GM23338 (cell line): Measurements from ENCODE around the gene MPPED1. TPM values are rescaled to one million over a fixed set of nuclear protein-coding genes. Genes with fewer than 3 reads are reported as not detected.

Experiments used
- ATAC-seq: fragments of 200-7000 bp; cut with Tn5 transposase; 3 replicates; pipeline ENCODE4 v1.9.1; 2020
- DNase-seq: peaks from one replicate; pipeline ENCODE4 v3.0.0-alpha.2; 2015; ENCODE audit warnings: low spot score
- H2AFZ ChIP-seq: fragments of 200-600 bp; sonication (generic); 2 replicates; pipeline ENCODE4 v1.8.0; 2016; ENCODE audit warnings: antibody characterized with exemption, mild to moderate bottlenecking, moderate library complexity
- H3F3A ChIP-seq: fragments of 200-600 bp; sonication (generic); replicated peaks from 2 replicates; pipeline ENCODE4 v1.8.0; 2017; ENCODE audit warnings: antibody characterized with exemption, mixed run types, low read depth
- H3K27ac ChIP-seq: fragments of 200-600 bp; sonication (generic); 2 replicates; pipeline ENCODE4 v1.6.1; 2016; ENCODE audit warnings: low read depth
- H3K27me3 ChIP-seq: fragments of 200-600 bp; sonication (generic); 2 replicates; pipeline ENCODE4 v1.8.0; 2016; ENCODE audit warnings: mild to moderate bottlenecking, mixed run types, moderate library complexity; ENCODE audit not compliant: insufficient read depth
- H3K36me3 ChIP-seq: fragments of 200-600 bp; sonication (generic); 2 replicates; pipeline ENCODE4 v1.8.0; 2016; ENCODE audit warnings: mild to moderate bottlenecking; ENCODE audit not compliant: insufficient read depth
- H3K4me1 ChIP-seq: fragments of 200-600 bp; sonication (generic); 2 replicates; pipeline ENCODE4 v1.8.0; 2016; ENCODE audit warnings: mild to moderate bottlenecking, moderate library complexity; ENCODE audit not compliant: insufficient read depth
- H3K4me2 ChIP-seq: fragments of 200-600 bp; sonication (generic); 2 replicates; pipeline ENCODE4 v1.7.1; 2017; ENCODE audit warnings: mixed run types
- H3K4me3 ChIP-seq: fragments of 200-600 bp; sonication (generic); 2 replicates; pipeline ENCODE4 v1.6.1; 2016; ENCODE audit warnings: mixed run types
- H3K79me2 ChIP-seq: fragments of 200-600 bp; sonication (generic); replicated peaks from 2 replicates; pipeline ENCODE4 v1.8.0; 2017; ENCODE audit warnings: mild to moderate bottlenecking; ENCODE audit not compliant: insufficient read depth
- H3K9me2 ChIP-seq: fragments of 200-600 bp; sonication (generic); 2 replicates; pipeline ENCODE4 v1.8.0; 2017; ENCODE audit not compliant: insufficient read depth
- H4K20me1 ChIP-seq: fragments of 200-600 bp; sonication (generic); replicated peaks from 2 replicates; pipeline ENCODE4 v1.8.0; 2017; ENCODE audit warnings: mild to moderate bottlenecking; ENCODE audit not compliant: insufficient read depth
- H3K27ac Mint-ChIP-seq: 2 replicates; pipeline ENCODE4 v1.8.0; 2020; ENCODE audit warnings: inconsistent platforms, mild to moderate bottlenecking, moderate library complexity, mixed read lengths
- H3K27me3 Mint-ChIP-seq: 3 replicates; pipeline ENCODE4 v1.8.0; 2022; ENCODE audit warnings: low read depth, mild to moderate bottlenecking, moderate library complexity, mixed read lengths, inconsistent platforms; ENCODE audit not compliant: insufficient read depth, poor library complexity
- H3K36me3 Mint-ChIP-seq: 3 replicates; pipeline ENCODE4 v1.8.0; 2021; ENCODE audit warnings: low read depth, mild to moderate bottlenecking, inconsistent platforms, moderate library complexity, mixed read lengths
- H3K4me1 Mint-ChIP-seq: 3 replicates; pipeline ENCODE4 v1.8.0; 2020; ENCODE audit warnings: mild to moderate bottlenecking, inconsistent platforms, mixed read lengths
- H3K4me3 Mint-ChIP-seq: 3 replicates; pipeline ENCODE4 v1.8.0; 2021; ENCODE audit warnings: moderate library complexity, mild to moderate bottlenecking, inconsistent platforms, mixed read lengths
- H3K9me3 Mint-ChIP-seq: 3 replicates; pipeline ENCODE4 v1.8.0; 2020; ENCODE audit warnings: moderate library complexity, mild to moderate bottlenecking, inconsistent platforms, mixed read lengths
- EZH2phosphoT487 ChIP-seq: fragments of 200-600 bp; sonication (generic); IDR thresholded peaks from one replicate; pipeline ENCODE4 v1.8.1; 2018; ENCODE audit warnings: antibody characterized with exemption; ENCODE audit not compliant: unreplicated experiment
- JUNB ChIP-seq: IDR thresholded peaks from one replicate; pipeline ENCODE4 v1.6.1; 2016; ENCODE audit warnings: antibody characterized with exemption; ENCODE audit not compliant: unreplicated experiment
- NANOG ChIP-seq: IDR thresholded peaks from 2 replicates; pipeline ENCODE4 v1.6.1; 2016; ENCODE audit warnings: antibody characterized with exemption, borderline replicate concordance
- STAT1 ChIP-seq: IDR thresholded peaks from one replicate; pipeline ENCODE4 v1.6.1; 2016; ENCODE audit warnings: antibody characterized with exemption; ENCODE audit not compliant: unreplicated experiment
- polyA plus RNA-seq: library from polyadenylated mRNA; unstranded; fragments of >200 nt; fragmentation: Nextera tagmentation; extraction: Ambion mirVana; gene quantifications from 2 replicates; pipeline ENCODE4 v1.2.1, GENCODE V29; 2016
- total RNA-seq: library from RNA; depleted of rRNA; stranded (reverse); fragments of >200 nt; shearing (Covaris generic); gene quantifications from 2 replicates; pipeline ENCODE4 v1.2.3, GENCODE V29; 2014
- TF ChIP-seq, protein P1 (sequence below): fragments of 250-450 bp; sonication (Bioruptor Pico); IDR thresholded peaks from 2 replicates; pipeline ENCODE4 v1.5.0; 2020; ENCODE audit warnings: mild to moderate bottlenecking, moderate library complexity
- TF ChIP-seq, protein P2 (sequence below): IDR thresholded peaks from 2 replicates; pipeline ENCODE4 v1.6.1; 2016; ENCODE audit warnings: antibody characterized with exemption
- TF ChIP-seq, protein P3 (sequence below), 2 experiments: fragments of 200-600 bp in 1 of 2; sonication (generic) in 1 of 2; conservative IDR thresholded peaks; 2 replicates each; pipeline versions ENCODE4 v1.5.1 to v1.6.1; 2016 to 2017; ENCODE audit warnings: antibody characterized with exemption in 2 of 2, low read depth in 2 of 2, mild to moderate bottlenecking in 2 of 2, moderate library complexity in 1 of 2

Gene MPPED1
- total and polyA plus RNA-seq, 2 experiments from 2014 or later, result 0.56 TPM; not detected in 1

DNA sequence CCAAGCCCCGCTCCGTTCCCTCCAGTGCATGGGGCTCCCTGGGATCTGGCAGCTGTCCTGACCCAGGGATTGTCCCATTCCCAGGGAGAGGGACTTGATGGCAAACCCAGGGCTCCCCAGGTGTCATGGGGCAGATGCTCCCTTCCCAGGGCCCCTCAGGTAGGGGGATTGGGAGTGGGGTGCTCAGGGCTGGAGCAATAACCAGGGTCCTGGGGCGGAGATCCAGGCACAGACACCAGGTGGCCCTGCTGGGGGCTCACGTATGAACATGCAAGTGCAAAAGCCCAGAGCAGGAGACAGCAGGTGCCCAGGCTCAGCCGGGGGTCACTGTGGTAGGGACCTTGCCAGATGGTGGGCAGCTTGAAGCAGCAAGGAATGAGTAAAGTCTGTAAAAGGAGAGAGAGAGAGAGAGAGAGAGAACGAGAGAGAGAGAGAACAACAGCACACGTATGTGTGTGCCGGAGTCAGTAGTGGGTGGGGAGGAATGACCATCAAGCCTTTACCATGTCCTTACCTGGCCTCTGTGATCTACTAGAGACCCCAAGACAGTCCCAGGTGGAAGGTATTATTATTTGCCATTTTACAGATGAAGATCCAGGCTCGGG, 19.3 kb upstream of the MPPED1 start:
- H3K4me3 ChIP-seq, result no peak overlapping the region
- H3K79me2 ChIP-seq, result no peaks in the 10 kb centered on the region
- H4K20me1 ChIP-seq, result no peaks in the 10 kb centered on the region
- H3K4me2 ChIP-seq, result no peak overlapping the region
- no peaks in the 10 kb centered on the region; the same call in 1 of the 2 replicates for H3K4me1 ChIP-seq
- TF ChIP-seq, protein P1, sequence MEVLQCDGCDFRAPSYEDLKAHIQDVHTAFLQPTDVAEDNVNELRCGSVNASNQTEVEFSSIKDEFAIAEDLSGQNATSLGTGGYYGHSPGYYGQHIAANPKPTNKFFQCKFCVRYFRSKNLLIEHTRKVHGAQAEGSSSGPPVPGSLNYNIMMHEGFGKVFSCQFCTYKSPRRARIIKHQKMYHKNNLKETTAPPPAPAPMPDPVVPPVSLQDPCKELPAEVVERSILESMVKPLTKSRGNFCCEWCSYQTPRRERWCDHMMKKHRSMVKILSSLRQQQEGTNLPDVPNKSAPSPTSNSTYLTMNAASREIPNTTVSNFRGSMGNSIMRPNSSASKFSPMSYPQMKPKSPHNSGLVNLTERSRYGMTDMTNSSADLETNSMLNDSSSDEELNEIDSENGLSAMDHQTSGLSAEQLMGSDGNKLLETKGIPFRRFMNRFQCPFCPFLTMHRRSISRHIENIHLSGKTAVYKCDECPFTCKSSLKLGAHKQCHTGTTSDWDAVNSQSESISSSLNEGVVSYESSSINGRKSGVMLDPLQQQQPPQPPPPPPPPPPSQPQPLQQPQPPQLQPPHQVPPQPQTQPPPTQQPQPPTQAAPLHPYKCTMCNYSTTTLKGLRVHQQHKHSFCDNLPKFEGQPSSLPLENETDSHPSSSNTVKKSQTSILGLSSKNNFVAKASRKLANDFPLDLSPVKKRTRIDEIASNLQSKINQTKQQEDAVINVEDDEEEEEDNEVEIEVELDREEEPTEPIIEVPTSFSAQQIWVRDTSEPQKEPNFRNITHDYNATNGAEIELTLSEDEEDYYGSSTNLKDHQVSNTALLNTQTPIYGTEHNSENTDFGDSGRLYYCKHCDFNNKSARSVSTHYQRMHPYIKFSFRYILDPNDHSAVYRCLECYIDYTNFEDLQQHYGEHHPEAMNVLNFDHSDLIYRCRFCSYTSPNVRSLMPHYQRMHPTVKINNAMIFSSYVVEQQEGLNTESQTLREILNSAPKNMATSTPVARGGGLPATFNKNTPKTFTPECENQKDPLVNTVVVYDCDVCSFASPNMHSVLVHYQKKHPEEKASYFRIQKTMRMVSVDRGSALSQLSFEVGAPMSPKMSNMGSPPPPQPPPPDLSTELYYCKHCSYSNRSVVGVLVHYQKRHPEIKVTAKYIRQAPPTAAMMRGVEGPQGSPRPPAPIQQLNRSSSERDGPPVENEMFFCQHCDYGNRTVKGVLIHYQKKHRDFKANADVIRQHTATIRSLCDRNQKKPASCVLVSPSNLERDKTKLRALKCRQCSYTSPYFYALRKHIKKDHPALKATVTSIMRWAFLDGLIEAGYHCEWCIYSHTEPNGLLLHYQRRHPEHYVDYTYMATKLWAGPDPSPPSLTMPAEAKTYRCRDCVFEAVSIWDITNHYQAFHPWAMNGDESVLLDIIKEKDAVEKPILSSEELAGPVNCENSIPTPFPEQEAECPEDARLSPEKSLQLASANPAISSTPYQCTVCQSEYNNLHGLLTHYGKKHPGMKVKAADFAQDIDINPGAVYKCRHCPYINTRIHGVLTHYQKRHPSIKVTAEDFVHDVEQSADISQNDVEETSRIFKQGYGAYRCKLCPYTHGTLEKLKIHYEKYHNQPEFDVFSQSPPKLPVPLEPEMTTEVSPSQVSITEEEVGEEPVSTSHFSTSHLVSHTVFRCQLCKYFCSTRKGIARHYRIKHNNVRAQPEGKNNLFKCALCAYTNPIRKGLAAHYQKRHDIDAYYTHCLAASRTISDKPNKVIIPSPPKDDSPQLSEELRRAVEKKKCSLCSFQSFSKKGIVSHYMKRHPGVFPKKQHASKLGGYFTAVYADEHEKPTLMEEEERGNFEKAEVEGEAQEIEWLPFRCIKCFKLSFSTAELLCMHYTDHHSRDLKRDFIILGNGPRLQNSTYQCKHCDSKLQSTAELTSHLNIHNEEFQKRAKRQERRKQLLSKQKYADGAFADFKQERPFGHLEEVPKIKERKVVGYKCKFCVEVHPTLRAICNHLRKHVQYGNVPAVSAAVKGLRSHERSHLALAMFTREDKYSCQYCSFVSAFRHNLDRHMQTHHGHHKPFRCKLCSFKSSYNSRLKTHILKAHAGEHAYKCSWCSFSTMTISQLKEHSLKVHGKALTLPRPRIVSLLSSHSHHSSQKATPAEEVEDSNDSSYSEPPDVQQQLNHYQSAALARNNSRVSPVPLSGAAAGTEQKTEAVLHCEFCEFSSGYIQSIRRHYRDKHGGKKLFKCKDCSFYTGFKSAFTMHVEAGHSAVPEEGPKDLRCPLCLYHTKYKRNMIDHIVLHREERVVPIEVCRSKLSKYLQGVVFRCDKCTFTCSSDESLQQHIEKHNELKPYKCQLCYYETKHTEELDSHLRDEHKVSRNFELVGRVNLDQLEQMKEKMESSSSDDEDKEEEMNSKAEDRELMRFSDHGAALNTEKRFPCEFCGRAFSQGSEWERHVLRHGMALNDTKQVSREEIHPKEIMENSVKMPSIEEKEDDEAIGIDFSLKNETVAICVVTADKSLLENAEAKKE (CRISPR knock-in tag), result no peak
- TF ChIP-seq EZH2phosphoT487 (no peak), NANOG (no peak), JUNB (no peak), STAT1 (no peak)
- TF ChIP-seq, protein P2, sequence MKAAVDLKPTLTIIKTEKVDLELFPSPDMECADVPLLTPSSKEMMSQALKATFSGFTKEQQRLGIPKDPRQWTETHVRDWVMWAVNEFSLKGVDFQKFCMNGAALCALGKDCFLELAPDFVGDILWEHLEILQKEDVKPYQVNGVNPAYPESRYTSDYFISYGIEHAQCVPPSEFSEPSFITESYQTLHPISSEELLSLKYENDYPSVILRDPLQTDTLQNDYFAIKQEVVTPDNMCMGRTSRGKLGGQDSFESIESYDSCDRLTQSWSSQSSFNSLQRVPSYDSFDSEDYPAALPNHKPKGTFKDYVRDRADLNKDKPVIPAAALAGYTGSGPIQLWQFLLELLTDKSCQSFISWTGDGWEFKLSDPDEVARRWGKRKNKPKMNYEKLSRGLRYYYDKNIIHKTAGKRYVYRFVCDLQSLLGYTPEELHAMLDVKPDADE, result no peak
- TF ChIP-seq, protein P3, sequence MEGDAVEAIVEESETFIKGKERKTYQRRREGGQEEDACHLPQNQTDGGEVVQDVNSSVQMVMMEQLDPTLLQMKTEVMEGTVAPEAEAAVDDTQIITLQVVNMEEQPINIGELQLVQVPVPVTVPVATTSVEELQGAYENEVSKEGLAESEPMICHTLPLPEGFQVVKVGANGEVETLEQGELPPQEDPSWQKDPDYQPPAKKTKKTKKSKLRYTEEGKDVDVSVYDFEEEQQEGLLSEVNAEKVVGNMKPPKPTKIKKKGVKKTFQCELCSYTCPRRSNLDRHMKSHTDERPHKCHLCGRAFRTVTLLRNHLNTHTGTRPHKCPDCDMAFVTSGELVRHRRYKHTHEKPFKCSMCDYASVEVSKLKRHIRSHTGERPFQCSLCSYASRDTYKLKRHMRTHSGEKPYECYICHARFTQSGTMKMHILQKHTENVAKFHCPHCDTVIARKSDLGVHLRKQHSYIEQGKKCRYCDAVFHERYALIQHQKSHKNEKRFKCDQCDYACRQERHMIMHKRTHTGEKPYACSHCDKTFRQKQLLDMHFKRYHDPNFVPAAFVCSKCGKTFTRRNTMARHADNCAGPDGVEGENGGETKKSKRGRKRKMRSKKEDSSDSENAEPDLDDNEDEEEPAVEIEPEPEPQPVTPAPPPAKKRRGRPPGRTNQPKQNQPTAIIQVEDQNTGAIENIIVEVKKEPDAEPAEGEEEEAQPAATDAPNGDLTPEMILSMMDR (conservative IDR thresholded peaks at IDR 0.05; ENCODE audit: low read depth in 2 of 2), result no peak
- H2AFZ ChIP-seq, result no peak overlapping the region
- no peaks in the 10 kb centered on the region for H3K36me3 ChIP-seq
- no peaks in the 10 kb centered on the region for H3F3A ChIP-seq
- H3K4me3 Mint-ChIP-seq, result no peak overlapping the region
- H3K36me3 Mint-ChIP-seq, result no peaks in the 10 kb centered on the region
- peaks cover 11% of the 10 kb centered on the region for H3K27me3 Mint-ChIP-seq
- no peak for DNase-seq
- H3K9me2 ChIP-seq, result no peaks in the 10 kb centered on the region
- peaks cover 19% of the 10 kb centered on the region for H3K4me1 Mint-ChIP-seq
- H3K27me3 ChIP-seq, result no peaks in the 10 kb centered on the region
- H3K27ac Mint-ChIP-seq, result no peak overlapping the region
- ATAC-seq, result no peak
- H3K9me3 Mint-ChIP-seq, result no peaks in the 10 kb centered on the region
- no peak overlapping the region for H3K27ac ChIP-seq
